A673 (cell line): ENCODE data around the gene GM2A.

Experiments used
- CTCF ChIP-seq: fragments of 300-800, 200-600 bp; sonication (generic); conservative IDR thresholded peaks from 2 replicates; pipeline ENCODE4 v1.5.1; 2017; ENCODE audit warnings: low read depth, mild to moderate bottlenecking, antibody characterized with exemption, low read length, moderate library complexity, mixed read lengths
- EZH2 ChIP-seq: fragments of 200-600 bp; sonication (generic); IDR thresholded peaks from 2 replicates; pipeline ENCODE4 v1.6.1; 2017; ENCODE audit warnings: borderline replicate concordance, low read depth, mild to moderate bottlenecking, mixed read lengths, antibody characterized with exemption, low read length; ENCODE audit not compliant: poor library complexity, severe bottlenecking

- TF ChIP-seq CTCF = no peak
- TF ChIP-seq EZH2 = no peak
Observed at GRCh38 chr5:151267491-151268260, 14.7 kb downstream of the GM2A start.
